Rectal smooth muscle tissue (tissue), 1 donor: ENCODE data around the gene HSDL2.
A peak's percentile ranks its signal among the peaks of the same experiment; 100 is the strongest.

Source experiments
- H3K27ac ChIP-seq: one replicate; pipeline ENCODE4 v1.7.0; 2013; ENCODE audit warnings: low read depth, low read length, inconsistent platforms
- H3K27me3 ChIP-seq: one replicate; pipeline ENCODE4 v1.7.0; 2013; ENCODE audit warnings: low read length; ENCODE audit not compliant: control insufficient read depth, insufficient read depth
- H3K36me3 ChIP-seq: one replicate; pipeline ENCODE4 v1.7.0; 2013; ENCODE audit warnings: low read length; ENCODE audit not compliant: control insufficient read depth, insufficient read depth
- H3K4me1 ChIP-seq: one replicate; pipeline ENCODE4 v1.7.0; 2013; ENCODE audit warnings: low read length; ENCODE audit not compliant: control insufficient read depth, insufficient read depth
- H3K4me3 ChIP-seq: one replicate; pipeline ENCODE4 v1.7.0; 2013; ENCODE audit warnings: low read length
- H3K9ac ChIP-seq: one replicate; pipeline ENCODE4 v1.7.0; 2013; ENCODE audit warnings: low read length

Gene HSDL2

DNA sequence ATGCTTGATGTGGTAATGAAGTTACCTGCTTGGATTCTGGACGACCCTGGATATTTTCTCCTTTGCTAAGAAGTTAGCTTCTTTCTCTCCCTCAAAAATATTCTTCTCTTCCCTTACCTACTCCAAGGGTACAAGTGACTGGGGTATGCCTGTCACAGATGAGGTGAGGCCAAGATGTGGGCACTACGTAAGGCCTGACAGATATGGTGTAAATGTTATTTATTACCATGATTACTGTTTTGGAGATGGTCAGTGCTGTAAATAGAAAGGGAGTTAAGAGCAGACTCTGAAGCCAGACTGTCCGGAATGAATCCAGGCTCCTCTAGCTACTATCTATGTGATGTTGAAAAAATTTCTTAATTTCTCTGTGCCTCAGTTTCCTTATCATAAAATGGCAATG is 105.7 kb downstream of the HSDL2 start:
- Histone ChIP-seq H3K27me3 (no peaks in the 10 kb centered on the region), H3K27ac (no peak overlapping the region), H3K4me1 (peaks cover 4% of the 10 kb centered on the region), H3K9ac (no peak overlapping the region), H3K4me3 (no peak overlapping the region), H3K36me3 (no peaks in the 10 kb centered on the region)

DNA sequence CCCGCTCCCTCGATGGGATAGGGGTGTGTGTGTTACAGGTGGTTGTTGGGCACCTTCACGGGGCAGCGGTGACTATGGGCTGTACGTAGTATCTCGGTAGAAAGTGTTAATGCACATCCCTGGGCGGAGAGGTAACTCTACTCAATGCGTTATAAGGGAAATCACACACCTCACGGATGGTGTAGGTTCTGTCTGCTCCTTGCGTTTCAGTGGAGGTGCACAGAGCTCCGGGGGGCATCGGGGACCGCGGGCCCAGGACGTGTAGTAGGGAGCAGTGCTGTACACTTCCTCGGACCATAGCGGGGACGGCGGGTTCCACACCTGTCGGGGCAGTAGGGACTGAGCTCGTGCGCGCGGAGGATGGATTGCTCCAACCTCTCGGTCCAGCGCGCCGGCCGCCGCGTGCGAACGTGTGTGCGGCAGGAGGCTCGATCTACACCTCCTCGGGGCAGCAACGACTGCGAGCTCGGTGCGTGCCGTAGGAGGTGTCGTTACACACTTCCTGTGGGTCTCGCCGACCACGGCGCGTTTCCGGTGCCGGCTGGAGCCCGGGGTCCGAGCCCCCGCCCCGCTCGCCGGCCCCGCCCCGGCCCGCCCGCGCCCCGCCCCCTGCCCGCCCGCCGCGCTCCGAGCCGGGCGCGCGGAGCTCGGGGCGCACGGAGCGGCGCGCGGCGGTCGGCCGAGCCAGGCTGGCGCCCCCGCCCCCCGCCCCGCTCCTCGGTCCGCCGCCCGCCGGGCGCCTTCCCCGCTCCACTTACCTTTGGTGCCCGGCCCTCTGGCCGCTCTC is 106.5 kb downstream of the HSDL2 start, which contains the start of gene KIAA1958:
Gene KIAA1958 (plus strand): TSS at position 607 of the 787 bp plus-strand sequence. CDS start 87,254 bp downstream, outside the sequence.
- Histone ChIP-seq H3K27me3 (no peaks in the 10 kb centered on the region), H3K9ac (peak within 1 kb of the TSS; percentile 70), H3K36me3 (no peaks in the 10 kb centered on the region), H3K4me3 (peak within 1 kb of the TSS; percentile 92), H3K27ac (peak within 1 kb of the TSS; percentile 55), H3K4me1 (peaks cover 4% of the 10 kb centered on the region)

GRCh38 chr9:112487008-112487798 is 107.3 kb downstream of the HSDL2 start:
- peak overlapping the region; percentile 32 for H3K27ac ChIP-seq
- peaks cover 4% of the 10 kb centered on the region for H3K4me1 ChIP-seq

DNA sequence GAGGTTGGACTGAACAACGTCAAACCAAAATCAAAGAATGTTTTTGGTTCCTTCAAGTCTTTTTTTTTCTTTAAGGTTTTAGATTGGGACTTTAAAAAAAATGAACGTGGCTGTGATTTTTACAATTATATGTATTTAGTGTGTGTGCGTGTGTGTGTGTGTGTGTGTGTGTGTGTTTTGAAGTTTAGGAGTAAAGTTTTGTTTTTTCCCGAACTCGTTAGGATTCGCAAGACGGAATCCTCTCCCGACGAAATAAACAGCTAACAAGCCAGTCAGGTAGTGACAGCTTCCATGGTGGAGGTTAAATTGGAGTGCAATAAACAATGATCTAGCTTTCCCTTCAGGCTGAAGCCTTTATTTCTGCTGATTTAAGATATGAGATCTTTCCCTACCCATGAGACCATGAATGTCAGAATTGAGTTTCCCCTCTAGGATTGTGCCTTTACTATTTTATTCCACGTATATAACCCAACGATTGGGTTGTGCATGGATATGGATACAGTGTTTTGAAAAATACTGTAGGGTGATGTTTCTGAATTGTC is 108.0 kb downstream of the HSDL2 start:
- no peaks in the 10 kb centered on the region for H3K36me3 ChIP-seq
- peak overlapping the region; percentile 76 for H3K4me3 ChIP-seq
- no peak overlapping the region for H3K27ac ChIP-seq
- no peaks in the 10 kb centered on the region for H3K27me3 ChIP-seq
- peaks cover 4% of the 10 kb centered on the region for H3K4me1 ChIP-seq
- no peak overlapping the region for H3K9ac ChIP-seq

More at GRCh38 chr9:112487008-112487798, 107.3 kb downstream of the HSDL2 start:
- Histone ChIP-seq H3K36me3 (no peaks in the 10 kb centered on the region), H3K27me3 (no peaks in the 10 kb centered on the region), H3K4me3 (peak overlapping the region; percentile 76), H3K9ac (no peak overlapping the region)

DNA sequence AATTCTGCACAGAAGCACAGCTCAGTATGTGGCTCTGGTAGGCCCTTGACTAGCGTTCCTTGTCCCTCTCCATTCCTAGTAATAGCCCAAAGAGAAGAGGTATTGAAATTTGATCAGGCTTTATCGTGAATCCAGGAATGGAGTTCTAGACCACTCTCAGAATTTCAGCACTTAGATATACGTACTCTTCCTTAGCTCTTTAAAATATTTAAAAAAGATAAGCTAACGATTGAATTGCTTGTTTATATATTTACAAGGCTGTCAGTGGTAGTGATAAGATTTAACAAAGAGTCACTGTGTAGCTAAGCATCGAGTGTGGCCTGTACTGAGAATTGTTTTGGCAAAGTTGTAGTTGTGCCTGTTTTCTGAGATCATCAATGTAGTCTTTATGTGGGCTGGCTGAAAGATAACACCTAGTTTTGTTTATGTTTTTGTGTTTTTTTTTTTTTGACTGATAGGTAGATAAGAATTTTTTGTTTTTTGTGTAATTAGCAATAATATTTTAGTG is 109.2 kb downstream of the HSDL2 start:
- Histone ChIP-seq H3K36me3 (no peaks in the 10 kb centered on the region), H3K27ac (no peak overlapping the region), H3K4me1 (peaks cover 4% of the 10 kb centered on the region), H3K4me3 (no peak overlapping the region), H3K27me3 (no peaks in the 10 kb centered on the region), H3K9ac (no peak overlapping the region)

DNA sequence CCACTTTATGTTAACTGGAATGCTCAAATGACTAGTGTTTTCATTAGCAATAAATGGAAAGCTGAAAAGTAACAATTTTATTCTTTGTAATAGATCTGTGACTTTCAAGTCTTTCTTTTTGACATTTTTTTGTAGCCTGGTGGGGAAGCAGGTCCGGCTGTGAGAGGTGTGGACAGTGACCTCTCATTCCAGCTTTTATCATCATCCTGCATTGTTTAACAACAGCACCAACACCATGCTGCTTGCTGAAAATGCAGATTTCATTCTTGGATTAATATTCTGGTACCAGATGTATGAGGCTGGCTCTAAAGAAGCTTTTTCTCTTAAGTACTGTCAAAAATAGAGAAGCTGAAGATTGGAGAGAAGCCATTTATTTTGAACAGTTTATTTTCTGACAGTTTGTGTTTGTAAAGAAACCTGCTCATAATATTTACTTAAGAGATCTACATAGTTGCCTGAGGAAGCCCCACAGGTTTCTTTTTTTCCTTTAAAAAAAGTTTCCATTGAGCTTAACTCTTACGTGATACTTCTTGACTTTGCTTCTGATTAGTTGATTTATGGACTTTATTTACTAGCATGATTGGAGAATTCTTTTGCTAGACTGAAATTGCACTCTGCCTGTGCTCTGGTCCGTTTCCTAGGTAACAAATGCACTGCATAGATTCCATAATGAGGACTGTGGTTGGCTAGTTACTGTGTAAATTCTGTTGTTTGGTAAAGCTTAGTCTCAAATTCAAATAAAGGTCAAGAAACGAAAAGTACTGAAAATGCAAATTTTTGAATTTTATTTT is 110.2 kb downstream of the HSDL2 start:
- Histone ChIP-seq H3K27ac (no peak overlapping the region), H3K4me3 (no peak overlapping the region), H3K9ac (no peak overlapping the region), H3K4me1 (peaks cover 4% of the 10 kb centered on the region), H3K27me3 (no peaks in the 10 kb centered on the region), H3K36me3 (no peaks in the 10 kb centered on the region)

DNA sequence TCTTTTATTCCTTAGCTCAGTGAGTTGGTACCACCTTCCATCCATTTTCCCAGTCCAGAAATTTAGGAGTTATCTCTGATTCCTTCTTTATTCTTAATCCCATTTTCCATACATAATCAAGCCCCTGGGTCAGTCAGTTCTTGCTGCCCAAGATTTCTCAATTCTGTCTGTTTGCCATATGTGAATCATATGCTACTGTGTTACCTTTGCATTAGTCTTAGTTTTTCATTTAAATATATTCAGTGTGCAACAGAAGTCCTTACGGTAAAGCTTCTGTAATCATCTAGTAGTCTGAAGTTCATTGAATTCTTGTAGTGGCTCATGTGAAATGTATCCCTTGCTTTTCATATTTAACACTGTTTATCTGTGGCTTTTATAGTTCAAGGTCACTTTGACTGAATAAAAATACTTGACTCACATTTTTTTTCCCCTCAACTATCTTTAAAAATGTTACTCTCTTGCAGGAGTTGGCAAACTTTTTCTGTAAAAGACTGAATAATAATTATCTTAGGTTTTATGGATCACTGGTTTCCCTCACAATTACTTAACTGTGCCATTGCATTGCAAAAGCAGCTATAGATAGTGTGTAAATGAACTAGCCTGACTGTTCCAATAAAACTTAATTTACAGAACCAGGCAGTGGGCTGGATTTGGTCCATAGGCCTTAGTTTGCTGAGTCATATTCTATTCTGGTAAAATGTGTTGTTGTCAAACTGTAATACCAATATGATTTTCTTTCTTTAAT is 113.7 kb downstream of the HSDL2 start:
- Histone ChIP-seq H3K27ac (no peak overlapping the region), H3K36me3 (no peaks in the 10 kb centered on the region), H3K27me3 (no peaks in the 10 kb centered on the region), H3K4me3 (no peak overlapping the region), H3K9ac (no peak overlapping the region), H3K4me1 (no peaks in the 10 kb centered on the region)

GRCh38 chr9:112494153-112494552 is 114.2 kb downstream of the HSDL2 start:
- Histone ChIP-seq H3K9ac (no peak overlapping the region), H3K27ac (no peak overlapping the region), H3K36me3 (no peaks in the 10 kb centered on the region), H3K4me1 (no peaks in the 10 kb centered on the region), H3K4me3 (no peak overlapping the region), H3K27me3 (no peaks in the 10 kb centered on the region)

DNA sequence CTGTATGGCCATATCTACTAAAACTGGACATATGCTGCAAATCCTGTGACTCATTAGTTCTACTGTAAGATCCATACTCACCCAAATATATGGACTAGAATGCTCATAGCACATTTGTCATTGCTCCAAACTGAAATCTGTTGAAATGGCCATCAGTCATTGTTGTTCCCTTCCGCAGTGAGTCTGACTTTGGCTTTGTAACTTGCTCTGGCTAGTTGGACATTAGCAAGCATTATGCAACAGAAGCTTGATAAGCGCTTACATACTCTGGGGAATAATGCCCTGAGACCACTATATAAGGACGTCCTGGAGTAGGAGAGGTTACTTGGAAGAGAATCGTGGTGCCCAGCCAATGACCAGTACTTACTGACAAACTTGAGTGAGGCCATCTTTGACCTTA is 115.7 kb downstream of the HSDL2 start:
- Histone ChIP-seq H3K27me3 (no peaks in the 10 kb centered on the region), H3K9ac (no peak overlapping the region), H3K36me3 (no peaks in the 10 kb centered on the region), H3K4me3 (no peak overlapping the region), H3K4me1 (no peaks in the 10 kb centered on the region), H3K27ac (no peak overlapping the region)

DNA sequence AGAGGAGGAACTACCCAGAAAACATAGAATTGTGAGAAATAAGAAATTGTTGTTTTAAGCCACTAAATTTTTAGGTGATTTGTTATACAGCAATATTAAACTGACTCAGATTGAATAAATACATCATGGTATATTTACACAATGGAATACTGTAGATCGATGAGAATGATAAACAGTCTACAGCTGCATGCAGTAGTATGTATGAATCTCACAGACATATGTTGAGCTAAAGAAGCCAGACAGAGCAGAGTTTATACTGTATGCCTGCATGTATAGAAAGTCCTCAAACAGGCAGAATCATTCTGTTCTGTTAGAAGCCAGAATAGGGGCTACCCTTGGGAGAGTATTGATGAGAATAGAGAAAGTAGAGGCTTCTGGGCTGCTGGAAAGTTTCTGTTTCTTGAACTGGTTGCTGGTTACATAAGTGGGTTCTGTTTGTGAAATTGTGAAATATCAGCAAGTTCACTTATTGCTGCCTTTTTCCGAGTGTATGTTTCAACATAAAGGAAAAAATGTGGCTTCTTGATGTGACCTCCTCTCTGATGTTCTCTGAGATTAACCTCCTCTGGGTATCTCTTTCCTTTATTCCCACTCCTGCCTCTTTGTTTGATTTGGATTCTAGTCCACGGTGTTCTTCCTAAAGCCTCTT is 116.3 kb downstream of the HSDL2 start:
- H3K4me3 ChIP-seq = no peak overlapping the region
- H3K4me1 ChIP-seq = no peaks in the 10 kb centered on the region
- H3K9ac ChIP-seq = no peak overlapping the region
- H3K27me3 ChIP-seq = no peaks in the 10 kb centered on the region
- H3K27ac ChIP-seq = no peak overlapping the region
- no peaks in the 10 kb centered on the region for H3K36me3 ChIP-seq

DNA sequence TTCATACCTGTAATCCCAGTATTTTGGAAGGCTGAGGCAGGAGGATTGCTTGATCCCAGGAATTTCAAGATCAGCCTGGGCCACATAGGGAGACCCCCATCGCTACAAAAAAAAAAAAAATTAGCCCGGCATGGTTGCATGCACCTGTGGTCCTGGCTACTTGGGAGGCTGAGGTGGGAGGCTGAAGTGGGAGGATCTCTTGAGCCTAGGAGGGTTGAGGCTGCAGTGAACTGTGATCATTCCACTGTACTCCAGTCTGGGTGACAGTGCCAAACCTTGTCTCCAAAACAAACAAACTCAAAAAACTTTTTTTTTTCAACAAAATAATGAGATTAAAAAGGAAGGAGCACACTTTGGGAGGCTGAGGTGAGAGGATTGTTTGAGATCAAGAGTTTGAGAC is 120.9 kb downstream of the HSDL2 start:
- no peak overlapping the region for H3K4me3 ChIP-seq
- no peak overlapping the region for H3K27ac ChIP-seq
- H3K4me1 ChIP-seq = no peaks in the 10 kb centered on the region
- no peak overlapping the region for H3K9ac ChIP-seq
- H3K27me3 ChIP-seq = no peaks in the 10 kb centered on the region
- no peaks in the 10 kb centered on the region for H3K36me3 ChIP-seq
